ENCODE results near the gene TLN1.

TLN1 gene

DNA sequence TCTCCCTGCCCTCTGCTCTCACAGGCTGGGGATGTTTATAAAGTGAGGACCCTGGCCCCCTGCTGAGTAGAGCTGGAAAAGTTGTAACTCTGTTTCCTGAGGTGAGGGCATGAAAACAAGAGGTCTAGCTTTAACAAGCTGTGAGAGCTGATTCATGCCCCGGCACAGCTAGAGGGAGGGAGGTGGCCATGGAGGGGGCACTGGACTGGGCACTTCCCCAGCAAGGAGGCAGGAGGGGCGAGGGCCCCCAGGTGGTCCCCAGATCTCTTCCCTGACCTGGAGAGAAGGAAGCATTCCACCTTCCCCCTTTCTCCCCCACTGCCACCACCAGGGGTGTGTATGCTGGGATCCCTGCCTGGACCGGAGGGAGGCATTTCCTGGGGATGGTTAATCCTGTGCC is 22.3 kb upstream of the TLN1 start, which contains the start of gene MSMP:
Gene MSMP, minus strand, starts transcription at position 13 of the 400 bp plus-strand sequence. CDS start 147 bp downstream, outside the sequence.
- no peak for DNase-seq

DNA sequence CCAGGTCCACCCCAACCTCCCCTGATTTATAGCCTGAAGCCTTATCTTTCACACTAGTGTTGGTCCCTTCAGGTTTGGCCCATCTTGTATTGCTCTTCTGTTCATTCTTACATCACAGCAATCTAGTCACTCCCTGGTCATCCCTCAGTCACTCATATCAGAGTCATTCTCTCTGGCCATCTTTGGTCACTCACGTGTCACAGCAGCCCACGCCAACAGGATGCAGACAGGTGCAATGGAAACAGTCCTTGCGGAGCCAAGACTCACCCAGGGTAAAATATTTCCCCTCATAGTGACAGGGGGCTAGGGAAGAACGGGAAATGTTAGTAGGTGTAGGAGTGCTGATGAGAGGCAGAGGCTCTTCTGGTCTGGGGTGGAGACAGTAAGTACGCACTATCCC is 21.5 kb upstream of the TLN1 start:
- DNase-seq, result no peak

- no peak for DNase-seq
These were observed 18.2 kb upstream of the TLN1 start for GRCh38 chr9:35750256-35750531.

- peak; percentile 32 to 59 for DNase-seq
These were observed 17.7 kb upstream of the TLN1 start for GRCh38 chr9:35749515-35750255.

DNA sequence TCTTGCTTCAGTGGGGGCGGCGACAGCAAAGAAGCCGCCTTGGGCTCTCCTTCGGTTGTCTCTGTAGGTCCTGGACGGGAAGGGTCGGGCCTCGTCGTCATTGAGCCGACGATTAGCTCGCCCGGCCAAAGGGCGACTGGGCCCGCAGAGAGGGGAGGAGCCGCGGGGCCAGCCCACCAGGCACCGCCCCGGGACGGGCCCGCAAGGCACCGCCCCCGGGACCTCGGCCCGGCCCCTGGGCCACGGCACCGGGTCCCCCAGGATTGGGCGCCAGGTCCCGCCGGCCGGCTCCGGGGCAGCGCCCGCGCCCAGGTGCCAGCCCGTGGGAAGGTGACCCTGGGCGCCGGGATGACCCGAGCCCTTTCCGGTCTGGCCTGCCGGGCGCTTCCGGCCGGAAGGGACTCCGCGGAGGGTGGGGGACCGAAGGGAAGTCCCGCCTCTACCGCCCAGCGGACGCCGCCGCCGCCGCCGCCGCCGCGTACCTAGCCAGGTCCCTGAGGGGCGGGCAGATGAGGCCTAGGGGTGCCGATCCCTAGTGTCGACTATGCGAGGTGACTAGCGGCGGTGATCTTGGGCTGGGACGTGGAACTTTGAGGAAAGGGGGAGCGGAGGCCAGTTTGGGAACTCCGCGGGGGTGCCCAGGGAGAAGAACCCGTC is 17.0 kb upstream of the TLN1 start, which contains the start of the genes GBA2 and RGP1:
Gene GBA2, minus strand, starts transcription at position 371 of the 657 bp plus-strand sequence. CDS start 524 bp downstream, outside the sequence.
Gene RGP1, plus strand, starts transcription at position 430 of the 657 bp plus-strand sequence. CDS start 469 bp downstream, outside the sequence.
- DNase-seq, result peak; percentile 65 to 71

- DNase-seq, result no peak
These were observed 16.4 kb upstream of the TLN1 start for GRCh38 chr9:35748242-35748857.

GRCh38 chr9:35746583-35746982 is 14.6 kb upstream of the TLN1 start:
- no peak for DNase-seq

DNA sequence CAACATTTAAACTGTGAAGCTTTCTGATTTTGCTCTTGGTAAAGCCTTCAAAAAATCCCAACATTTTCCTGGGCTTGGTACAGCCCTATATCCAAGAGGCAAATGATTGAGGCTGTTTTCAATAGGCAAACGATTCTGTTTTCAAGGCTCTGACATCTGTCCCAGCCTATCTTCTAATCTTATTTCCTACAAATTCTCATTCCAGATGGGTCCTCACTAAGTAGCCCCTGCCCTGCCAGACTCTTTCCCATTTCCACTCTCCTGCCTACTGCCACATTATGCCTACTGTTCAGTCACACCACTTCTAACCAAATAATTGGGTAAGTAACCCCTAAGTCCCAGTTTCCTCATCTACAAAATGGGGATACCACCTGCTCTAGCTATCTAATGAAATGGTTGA is 13.6 kb upstream of the TLN1 start:
- no peak for DNase-seq

DNA sequence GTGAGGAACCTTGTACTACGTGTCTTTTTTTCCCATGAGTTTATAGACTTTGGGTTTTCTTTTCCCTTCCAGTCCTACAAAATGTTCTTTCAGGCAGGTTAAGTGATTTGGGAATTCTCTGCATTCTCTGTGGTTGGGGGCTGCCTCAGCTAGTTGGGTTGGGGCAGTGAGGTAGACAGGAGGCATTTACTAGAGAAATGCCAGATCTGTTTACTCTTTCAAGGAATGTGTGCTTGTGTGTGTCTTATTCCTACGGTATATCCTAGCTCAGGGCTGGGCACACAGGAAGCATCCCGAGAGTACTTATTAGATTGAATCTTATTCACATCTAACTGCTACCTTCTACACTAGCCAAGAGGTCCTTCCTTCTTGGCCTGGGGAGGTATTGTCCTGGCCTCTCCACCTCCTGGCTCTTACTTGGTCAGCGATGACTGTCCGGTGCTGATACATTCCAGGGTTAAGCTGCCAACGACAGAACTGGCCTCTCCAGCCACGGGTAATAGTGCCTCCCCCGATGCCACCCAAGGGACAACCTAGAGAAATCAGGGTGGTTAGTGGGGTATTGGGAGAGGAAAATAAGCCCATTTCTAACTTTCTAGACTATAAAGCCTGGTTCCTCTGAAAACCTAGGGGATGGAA is 12.0 kb upstream of the TLN1 start:
- no peak for DNase-seq

DNA sequence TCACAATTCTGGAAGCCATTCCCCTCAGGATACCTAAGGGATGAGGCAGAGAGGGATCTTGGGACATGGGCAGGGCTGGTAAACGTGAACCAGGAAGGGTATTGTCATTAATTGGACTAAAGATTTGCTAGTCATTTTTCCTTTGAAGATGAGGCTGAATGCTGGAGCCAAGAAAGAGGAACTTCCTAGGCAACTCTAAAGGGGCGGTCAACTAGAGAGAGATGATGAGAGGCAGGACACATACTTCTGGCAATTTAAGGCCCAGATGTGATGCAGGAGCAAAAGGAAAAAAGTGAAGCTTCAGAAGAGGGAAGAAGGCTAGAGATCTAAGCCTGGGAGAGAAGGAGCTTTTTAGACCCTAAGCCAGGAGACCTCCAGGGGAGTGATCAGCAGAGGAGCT is 11.5 kb upstream of the TLN1 start:
- no peak for DNase-seq

DNA sequence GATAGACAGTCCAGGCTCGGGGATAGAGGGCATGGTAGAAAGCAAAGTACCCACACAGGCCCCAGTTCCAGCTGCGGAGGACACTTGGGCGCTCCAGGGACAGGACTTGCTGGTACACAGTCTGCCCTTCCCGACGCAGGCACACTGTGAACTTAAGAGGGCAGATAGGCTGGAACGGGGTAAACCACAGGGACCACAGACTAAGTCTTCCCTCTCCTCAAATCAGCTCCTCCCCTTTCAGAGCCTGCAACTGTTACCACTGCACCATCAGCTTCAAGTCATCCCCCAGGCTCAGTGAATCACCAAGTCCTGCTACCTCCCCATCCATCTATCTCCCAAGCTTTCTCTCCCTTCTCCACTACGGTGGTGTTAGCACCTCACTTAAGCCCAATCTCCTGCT is 9.7 kb upstream of the TLN1 start:
- DNase-seq, result peak in 1 of 2 donors; percentile 23

GRCh38 chr9:35740243-35740642 is 8.2 kb upstream of the TLN1 start:
- DNase-seq, result no peak

GRCh38 chr9:35738924-35739323 is 6.9 kb upstream of the TLN1 start:
- no peak for DNase-seq

- DNase-seq, result no peak
These were observed 6.2 kb upstream of the TLN1 start for GRCh38 chr9:35738186-35738585.

- no peak for DNase-seq
These were observed 5.1 kb upstream of the TLN1 start for GRCh38 chr9:35737143-35737542.

DNA sequence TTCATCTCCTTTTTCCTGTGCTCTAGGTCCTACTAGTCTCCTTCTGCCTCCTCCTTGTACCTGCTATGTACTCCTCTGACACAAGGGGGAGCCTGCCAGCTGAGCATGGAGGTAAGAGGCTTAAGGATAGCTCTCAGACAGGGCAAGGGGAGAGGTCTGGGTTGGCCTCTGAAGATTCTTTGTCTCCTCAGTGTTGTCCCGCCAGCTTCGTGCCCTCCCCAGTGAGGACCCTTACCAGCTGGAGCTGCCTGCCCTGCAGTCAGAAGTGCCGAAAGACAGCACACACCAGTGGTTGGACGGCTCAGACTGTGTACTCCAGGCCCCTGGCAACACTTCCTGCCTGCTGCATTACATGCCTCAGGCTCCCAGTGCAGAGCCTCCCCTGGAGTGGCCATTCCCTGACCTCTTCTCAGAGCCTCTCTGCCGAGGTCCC is 4.2 kb upstream of the TLN1 start:
- DNase-seq, result peak; percentile 77 to 82

- DNase-seq, result no peak
These were observed 2.1 kb upstream of the TLN1 start for GRCh38 chr9:35734096-35734495.

GRCh38 chr9:35732800-35733541 is 976 bp upstream of the TLN1 start:
- peak; percentile 17 to 43 for DNase-seq

- no peak for DNase-seq
These were observed 395 bp downstream of the TLN1 start for GRCh38 chr9:35731415-35732184.

DNA sequence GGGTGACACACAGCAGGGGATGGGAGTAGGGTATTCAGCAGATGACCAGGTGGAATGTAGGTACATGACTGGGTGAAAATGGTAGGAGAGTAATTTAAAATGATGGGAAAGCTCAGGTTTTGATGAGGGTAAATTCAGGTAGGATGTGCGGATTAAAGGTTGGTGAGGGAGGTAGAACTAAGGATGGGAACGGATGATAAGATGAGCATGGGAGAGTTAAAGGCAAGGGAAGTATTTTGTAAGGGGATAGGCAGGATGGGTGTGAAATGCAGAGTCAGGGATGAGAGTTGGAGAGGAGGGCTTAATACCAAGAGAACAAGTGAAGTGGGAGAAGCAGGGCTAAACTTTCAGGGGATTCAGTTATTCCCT is 1.5 kb downstream of the TLN1 start:
- DNase-seq, result no peak

DNA sequence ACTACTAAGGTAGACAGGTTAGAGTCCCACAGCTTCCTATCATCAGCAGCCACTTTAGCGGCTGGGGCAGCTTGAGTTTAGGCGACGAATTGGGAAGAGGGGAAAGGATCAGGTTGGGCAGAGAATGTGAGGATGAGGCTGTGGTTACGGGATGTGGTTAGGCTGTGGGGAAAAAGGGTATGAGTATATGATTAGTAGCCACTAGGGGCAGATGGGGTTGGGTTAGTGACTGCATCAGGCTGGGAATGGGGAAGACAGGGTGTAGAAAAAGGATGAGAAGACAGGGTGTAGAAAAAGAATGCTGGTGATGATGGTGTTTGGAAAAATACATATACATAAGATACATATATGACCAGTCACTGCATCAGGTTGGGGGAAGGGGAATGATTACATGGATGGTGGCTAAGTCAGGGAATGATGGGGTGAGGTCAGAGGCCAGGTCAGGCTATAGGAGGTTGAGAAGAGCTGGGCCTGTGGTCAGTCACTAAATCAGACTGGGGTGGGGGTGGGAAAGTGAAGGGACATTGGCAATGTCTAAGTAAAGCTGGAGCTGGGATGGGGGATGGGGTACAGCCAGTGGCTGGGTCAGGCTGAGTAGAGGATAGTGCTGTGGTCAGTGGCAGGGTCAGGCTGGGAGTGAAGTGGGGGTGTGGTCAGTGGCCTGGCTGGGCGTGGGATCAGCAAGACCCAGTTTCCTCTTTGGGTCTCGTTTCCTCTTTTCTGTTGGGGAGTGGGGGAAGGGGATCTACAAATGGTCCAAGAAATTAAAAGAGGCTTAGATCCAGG is 2.1 kb downstream of the TLN1 start:
- DNase-seq, result peak; percentile 60 to 63
